ENCODE data around the gene PKNOX2. TPM values are rescaled to one million over a fixed set of nuclear protein-coding genes. Genes with fewer than 3 reads are reported as not detected.

The PKNOX2 gene
- total RNA-seq, 1 donor from 2014 or later, result 21.5 TPM

DNA sequence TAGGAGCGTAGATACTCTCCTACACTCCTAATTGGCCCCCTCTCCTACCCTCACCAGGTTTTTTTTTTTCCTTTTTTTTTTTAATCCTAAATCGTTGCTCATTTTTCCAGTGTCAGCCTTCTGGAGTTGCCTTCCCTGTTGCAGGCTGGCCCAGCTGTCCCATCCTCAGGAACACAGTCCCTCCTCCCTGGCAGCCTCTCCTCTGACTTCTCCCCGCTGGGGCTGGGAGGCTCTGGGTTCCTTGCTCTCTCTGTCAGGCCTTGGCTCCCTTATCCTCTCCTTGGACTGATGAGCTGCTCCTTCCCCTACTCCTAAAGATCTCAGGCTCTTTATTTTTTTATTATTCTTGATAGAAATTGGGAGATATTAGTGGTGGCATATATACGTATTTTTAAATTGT, 62.2 kb downstream of the PKNOX2 start:
- H3K4me3 Mint-ChIP-seq, result no peak overlapping the region
- peaks cover 56% of the 10 kb centered on the region for H3K4me1 Mint-ChIP-seq
- H3K36me3 Mint-ChIP-seq (ENCODE audit: low read depth), result peaks cover 3% of the 10 kb centered on the region
- no peaks in the 10 kb centered on the region for H3K9me3 Mint-ChIP-seq
- TF ChIP-seq, protein P1, sequence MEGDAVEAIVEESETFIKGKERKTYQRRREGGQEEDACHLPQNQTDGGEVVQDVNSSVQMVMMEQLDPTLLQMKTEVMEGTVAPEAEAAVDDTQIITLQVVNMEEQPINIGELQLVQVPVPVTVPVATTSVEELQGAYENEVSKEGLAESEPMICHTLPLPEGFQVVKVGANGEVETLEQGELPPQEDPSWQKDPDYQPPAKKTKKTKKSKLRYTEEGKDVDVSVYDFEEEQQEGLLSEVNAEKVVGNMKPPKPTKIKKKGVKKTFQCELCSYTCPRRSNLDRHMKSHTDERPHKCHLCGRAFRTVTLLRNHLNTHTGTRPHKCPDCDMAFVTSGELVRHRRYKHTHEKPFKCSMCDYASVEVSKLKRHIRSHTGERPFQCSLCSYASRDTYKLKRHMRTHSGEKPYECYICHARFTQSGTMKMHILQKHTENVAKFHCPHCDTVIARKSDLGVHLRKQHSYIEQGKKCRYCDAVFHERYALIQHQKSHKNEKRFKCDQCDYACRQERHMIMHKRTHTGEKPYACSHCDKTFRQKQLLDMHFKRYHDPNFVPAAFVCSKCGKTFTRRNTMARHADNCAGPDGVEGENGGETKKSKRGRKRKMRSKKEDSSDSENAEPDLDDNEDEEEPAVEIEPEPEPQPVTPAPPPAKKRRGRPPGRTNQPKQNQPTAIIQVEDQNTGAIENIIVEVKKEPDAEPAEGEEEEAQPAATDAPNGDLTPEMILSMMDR (conservative IDR thresholded peaks at IDR 0.05), result no peak
- DNase-seq (ENCODE audit: low read depth, low spot score), result no peak
- H3K27me3 Mint-ChIP-seq (ENCODE audit: low read depth), result peaks cover 69% of the 10 kb centered on the region
- H3K27ac Mint-ChIP-seq (ENCODE audit: unreplicated experiment), result no peak overlapping the region

DNA sequence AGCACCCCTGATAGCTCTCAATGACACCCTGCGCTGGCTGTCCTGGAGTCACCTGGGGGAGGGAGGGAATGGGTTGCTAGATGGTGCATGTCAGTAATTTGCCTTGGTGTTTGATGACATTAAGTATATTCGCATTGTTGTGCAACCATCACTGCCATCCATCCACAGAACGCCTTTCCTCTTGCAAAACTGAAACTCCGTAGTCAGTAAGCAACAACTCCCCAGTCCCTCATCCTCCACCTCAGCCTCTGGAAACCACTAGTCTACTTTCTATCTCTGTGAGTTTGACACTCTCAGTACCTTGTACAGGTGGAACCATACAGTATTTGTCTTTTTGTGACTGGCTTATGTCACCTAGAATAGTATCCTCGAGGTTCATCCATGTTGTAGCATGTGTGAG, 62.6 kb downstream of the PKNOX2 start:
- Mint-ChIP-seq H3K4me3 (no peak overlapping the region), H3K9me3 (no peaks in the 10 kb centered on the region), H3K36me3 (ENCODE audit: low read depth) (peaks cover 3% of the 10 kb centered on the region), H3K27me3 (ENCODE audit: low read depth) (peaks cover 73% of the 10 kb centered on the region), H3K27ac (ENCODE audit: unreplicated experiment) (no peak overlapping the region), H3K4me1 (peaks cover 51% of the 10 kb centered on the region)
- no peak for DNase-seq (ENCODE audit: low read depth, low spot score)
- TF ChIP-seq, protein P1 (conservative IDR thresholded peaks at IDR 0.05), result no peak

DNA sequence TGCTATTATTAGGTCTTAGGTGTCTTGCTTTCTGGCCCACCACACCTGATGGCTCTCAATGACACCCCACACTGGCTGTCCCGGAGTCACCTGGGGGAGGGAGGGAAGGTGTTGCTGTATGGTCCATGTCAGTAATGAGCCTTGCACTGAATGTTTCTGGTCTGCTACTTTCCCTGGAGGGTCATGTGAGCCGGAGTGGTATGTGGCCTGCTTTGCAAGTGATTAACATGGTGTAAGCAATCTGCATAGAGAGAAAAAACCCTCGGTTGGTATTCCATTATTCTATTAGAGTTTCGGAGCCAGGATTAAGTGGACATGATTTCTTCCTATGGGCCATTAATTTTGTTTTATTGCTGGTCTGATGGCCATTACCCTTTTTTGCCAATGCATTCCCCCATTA, 63.9 kb downstream of the PKNOX2 start:
- Mint-ChIP-seq H3K27me3 (ENCODE audit: low read depth) (peaks cover 86% of the 10 kb centered on the region), H3K9me3 (no peaks in the 10 kb centered on the region), H3K4me1 (peaks cover 43% of the 10 kb centered on the region), H3K36me3 (ENCODE audit: low read depth) (peaks cover 3% of the 10 kb centered on the region), H3K4me3 (no peak overlapping the region), H3K27ac (ENCODE audit: unreplicated experiment) (no peak overlapping the region)
- no peak for DNase-seq (ENCODE audit: low read depth, low spot score)
- TF ChIP-seq, protein P1 (conservative IDR thresholded peaks at IDR 0.05), result no peak

- Mint-ChIP-seq H3K27me3 (ENCODE audit: low read depth) (peaks cover 89% of the 10 kb centered on the region), H3K4me1 (peaks cover 41% of the 10 kb centered on the region), H3K27ac (ENCODE audit: unreplicated experiment) (no peak overlapping the region), H3K9me3 (no peaks in the 10 kb centered on the region), H3K36me3 (ENCODE audit: low read depth) (peaks cover 3% of the 10 kb centered on the region), H3K4me3 (no peak overlapping the region)
- no peak for DNase-seq (ENCODE audit: low read depth, low spot score)
- TF ChIP-seq, protein P1 (conservative IDR thresholded peaks at IDR 0.05), result no peak
Observed at GRCh38 chr11:125228993-125229392, 64.4 kb downstream of the PKNOX2 start.

GRCh38 chr11:125229916-125230315, 65.4 kb downstream of the PKNOX2 start:
- Mint-ChIP-seq H3K4me1 (peaks cover 42% of the 10 kb centered on the region), H3K36me3 (ENCODE audit: low read depth) (peaks cover 3% of the 10 kb centered on the region), H3K9me3 (no peaks in the 10 kb centered on the region), H3K4me3 (no peak overlapping the region), H3K27ac (ENCODE audit: unreplicated experiment) (no peak overlapping the region), H3K27me3 (ENCODE audit: low read depth) (peaks cover 91% of the 10 kb centered on the region)
- no peak for DNase-seq (ENCODE audit: low read depth, low spot score)
- TF ChIP-seq, protein P1 (conservative IDR thresholded peaks at IDR 0.05), result no peak

DNA sequence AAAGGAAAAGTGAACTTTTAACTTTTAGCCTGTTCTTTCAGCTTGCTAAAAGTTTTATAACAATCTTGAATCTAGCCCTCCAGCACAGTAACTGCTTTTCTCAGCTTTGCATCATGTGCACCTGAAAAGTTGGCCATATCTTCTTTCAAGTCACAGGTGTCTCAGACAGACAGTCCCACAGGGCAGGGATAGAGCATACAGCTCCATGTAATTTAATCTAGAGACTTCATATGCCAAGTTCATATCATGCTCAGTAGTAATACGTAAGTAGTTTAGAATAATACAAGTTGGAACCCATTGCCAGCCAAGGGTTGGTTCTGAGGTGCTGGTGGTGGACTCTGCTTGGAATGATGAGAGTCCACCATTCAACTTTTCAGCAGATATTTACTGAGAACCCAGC, 68.6 kb downstream of the PKNOX2 start:
- Mint-ChIP-seq H3K9me3 (no peaks in the 10 kb centered on the region), H3K4me3 (no peak overlapping the region), H3K4me1 (peaks cover 44% of the 10 kb centered on the region), H3K27ac (ENCODE audit: unreplicated experiment) (no peak overlapping the region), H3K27me3 (ENCODE audit: low read depth) (peaks cover 85% of the 10 kb centered on the region), H3K36me3 (ENCODE audit: low read depth) (peaks cover 10% of the 10 kb centered on the region)
- TF ChIP-seq, protein P1 (conservative IDR thresholded peaks at IDR 0.05), result no peak
- no peak for DNase-seq (ENCODE audit: low read depth, low spot score)
